ENCODE results near the gene F2RL2. TPM values are rescaled to one million over a fixed set of nuclear protein-coding genes. Genes with fewer than 3 reads are reported as not detected.

Gene F2RL2
- polyA plus RNA-seq, 1 donor from 2014 or later, result not detected

DNA sequence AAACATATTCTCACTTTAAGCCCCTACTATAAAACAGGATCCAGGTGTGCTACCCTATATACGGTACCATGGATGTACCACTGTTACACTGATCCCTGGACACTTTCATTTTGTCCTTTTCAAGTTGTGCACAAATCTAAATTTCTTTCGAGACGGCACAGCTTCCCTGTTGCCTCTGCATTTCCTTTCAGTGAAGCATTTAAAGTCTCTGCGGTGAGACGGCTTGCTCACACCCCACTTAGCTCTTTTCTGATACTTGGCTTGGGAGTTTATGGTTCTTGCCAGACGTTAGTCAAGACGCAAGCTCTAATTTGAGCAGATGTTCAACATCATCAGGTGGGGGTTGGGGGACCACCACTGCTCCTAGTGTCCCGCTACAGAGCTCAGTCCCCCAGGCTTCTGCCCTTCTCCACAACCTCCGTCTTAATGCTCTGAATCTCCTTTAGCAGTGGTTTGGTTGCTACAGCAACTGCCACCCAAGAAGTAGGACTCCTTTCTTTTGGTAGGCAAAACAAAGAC is 15.8 kb downstream of the F2RL2 start:
- Histone ChIP-seq H3K4me2 (ENCODE audit: low read length) (no peak overlapping the region), H2AFZ (ENCODE audit: low read depth, low read length) (no peak overlapping the region), H3K9ac (ENCODE audit: low read length) (no peak overlapping the region), H3K4me3 (ENCODE audit: low read length) (no peak overlapping the region), H3K27ac (ENCODE audit: low read length) (no peak overlapping the region), H3K36me3 (ENCODE audit: insufficient read depth, low read length) (no peaks in the 10 kb centered on the region), H3K79me2 (replicated peaks; ENCODE audit: insufficient read depth, low read length) (no peaks in the 10 kb centered on the region), H4K20me1 (ENCODE audit: insufficient read depth) (no peaks in the 10 kb centered on the region), H3K9me3 (ENCODE audit: low read length) (no peaks in the 10 kb centered on the region), H3K27me3 (ENCODE audit: insufficient read depth, low read depth, low read length) (no peaks in the 10 kb centered on the region), H3F3A (ENCODE audit: insufficient read depth, low read length, poor library complexity, severe bottlenecking) (no peaks in the 10 kb centered on the region), H3K9me2 (ENCODE audit: insufficient read depth, low read length) (no peaks in the 10 kb centered on the region)
- TF ChIP-seq, protein P1, sequence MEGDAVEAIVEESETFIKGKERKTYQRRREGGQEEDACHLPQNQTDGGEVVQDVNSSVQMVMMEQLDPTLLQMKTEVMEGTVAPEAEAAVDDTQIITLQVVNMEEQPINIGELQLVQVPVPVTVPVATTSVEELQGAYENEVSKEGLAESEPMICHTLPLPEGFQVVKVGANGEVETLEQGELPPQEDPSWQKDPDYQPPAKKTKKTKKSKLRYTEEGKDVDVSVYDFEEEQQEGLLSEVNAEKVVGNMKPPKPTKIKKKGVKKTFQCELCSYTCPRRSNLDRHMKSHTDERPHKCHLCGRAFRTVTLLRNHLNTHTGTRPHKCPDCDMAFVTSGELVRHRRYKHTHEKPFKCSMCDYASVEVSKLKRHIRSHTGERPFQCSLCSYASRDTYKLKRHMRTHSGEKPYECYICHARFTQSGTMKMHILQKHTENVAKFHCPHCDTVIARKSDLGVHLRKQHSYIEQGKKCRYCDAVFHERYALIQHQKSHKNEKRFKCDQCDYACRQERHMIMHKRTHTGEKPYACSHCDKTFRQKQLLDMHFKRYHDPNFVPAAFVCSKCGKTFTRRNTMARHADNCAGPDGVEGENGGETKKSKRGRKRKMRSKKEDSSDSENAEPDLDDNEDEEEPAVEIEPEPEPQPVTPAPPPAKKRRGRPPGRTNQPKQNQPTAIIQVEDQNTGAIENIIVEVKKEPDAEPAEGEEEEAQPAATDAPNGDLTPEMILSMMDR (IDR thresholded peaks at IDR 0.05; ENCODE audit: poor library complexity, severe bottlenecking), result no peak
- TF ChIP-seq RAD21 (conservative IDR thresholded peaks at IDR 0.05), result no peak

DNA sequence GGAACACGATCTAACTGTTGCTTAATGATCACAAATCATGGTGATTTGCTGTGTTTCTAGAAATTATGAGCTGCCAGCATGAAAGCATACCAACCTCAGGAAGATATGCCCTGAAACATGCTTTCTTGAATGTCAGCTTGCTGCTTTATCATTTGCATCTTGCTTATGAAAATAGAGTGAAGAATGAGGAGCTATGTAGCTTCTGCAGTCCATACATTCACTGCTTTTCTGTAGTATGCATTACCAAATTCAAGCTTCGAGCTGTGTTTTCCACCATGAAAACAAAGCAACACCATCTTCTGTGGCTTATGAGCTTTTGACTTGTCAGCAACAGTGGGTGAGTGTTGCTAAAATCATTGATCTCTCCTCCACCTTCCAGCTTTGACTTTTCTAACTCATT is 16.5 kb downstream of the F2RL2 start:
- Histone ChIP-seq H2AFZ (ENCODE audit: low read depth, low read length) (no peak overlapping the region), H3F3A (ENCODE audit: insufficient read depth, low read length, poor library complexity, severe bottlenecking) (no peaks in the 10 kb centered on the region), H3K4me3 (ENCODE audit: low read length) (no peak overlapping the region), H3K27ac (ENCODE audit: low read length) (no peak overlapping the region), H3K9ac (ENCODE audit: low read length) (no peak overlapping the region), H3K27me3 (ENCODE audit: insufficient read depth, low read depth, low read length) (no peaks in the 10 kb centered on the region), H3K9me3 (ENCODE audit: low read length) (no peaks in the 10 kb centered on the region), H3K36me3 (ENCODE audit: insufficient read depth, low read length) (no peaks in the 10 kb centered on the region), H3K9me2 (ENCODE audit: insufficient read depth, low read length) (no peaks in the 10 kb centered on the region), H3K79me2 (replicated peaks; ENCODE audit: insufficient read depth, low read length) (no peaks in the 10 kb centered on the region), H3K4me2 (ENCODE audit: low read length) (no peak overlapping the region), H4K20me1 (ENCODE audit: insufficient read depth) (no peaks in the 10 kb centered on the region)
- TF ChIP-seq TAF1 (IDR thresholded peaks at IDR 0.05; ENCODE audit: low read depth) (no peak), RAD21 (conservative IDR thresholded peaks at IDR 0.05) (no peak), EP300 (conservative IDR thresholded peaks at IDR 0.05; ENCODE audit: poor library complexity, severe bottlenecking) (no peak), SMC3 (conservative IDR thresholded peaks at IDR 0.05; ENCODE audit: poor library complexity) (no peak), EZH2 (IDR thresholded peaks at IDR 0.05; ENCODE audit: borderline replicate concordance, insufficient read depth, low read length, poor library complexity, severe bottlenecking) (no peak), POLR2AphosphoS5 (IDR thresholded peaks at IDR 0.05) (no peak), MXI1 (conservative IDR thresholded peaks at IDR 0.05; ENCODE audit: poor library complexity, severe bottlenecking) (no peak)
- TF ChIP-seq, protein P1 (IDR thresholded peaks at IDR 0.05; ENCODE audit: poor library complexity, severe bottlenecking), result no peak
- TF ChIP-seq, protein P2, sequence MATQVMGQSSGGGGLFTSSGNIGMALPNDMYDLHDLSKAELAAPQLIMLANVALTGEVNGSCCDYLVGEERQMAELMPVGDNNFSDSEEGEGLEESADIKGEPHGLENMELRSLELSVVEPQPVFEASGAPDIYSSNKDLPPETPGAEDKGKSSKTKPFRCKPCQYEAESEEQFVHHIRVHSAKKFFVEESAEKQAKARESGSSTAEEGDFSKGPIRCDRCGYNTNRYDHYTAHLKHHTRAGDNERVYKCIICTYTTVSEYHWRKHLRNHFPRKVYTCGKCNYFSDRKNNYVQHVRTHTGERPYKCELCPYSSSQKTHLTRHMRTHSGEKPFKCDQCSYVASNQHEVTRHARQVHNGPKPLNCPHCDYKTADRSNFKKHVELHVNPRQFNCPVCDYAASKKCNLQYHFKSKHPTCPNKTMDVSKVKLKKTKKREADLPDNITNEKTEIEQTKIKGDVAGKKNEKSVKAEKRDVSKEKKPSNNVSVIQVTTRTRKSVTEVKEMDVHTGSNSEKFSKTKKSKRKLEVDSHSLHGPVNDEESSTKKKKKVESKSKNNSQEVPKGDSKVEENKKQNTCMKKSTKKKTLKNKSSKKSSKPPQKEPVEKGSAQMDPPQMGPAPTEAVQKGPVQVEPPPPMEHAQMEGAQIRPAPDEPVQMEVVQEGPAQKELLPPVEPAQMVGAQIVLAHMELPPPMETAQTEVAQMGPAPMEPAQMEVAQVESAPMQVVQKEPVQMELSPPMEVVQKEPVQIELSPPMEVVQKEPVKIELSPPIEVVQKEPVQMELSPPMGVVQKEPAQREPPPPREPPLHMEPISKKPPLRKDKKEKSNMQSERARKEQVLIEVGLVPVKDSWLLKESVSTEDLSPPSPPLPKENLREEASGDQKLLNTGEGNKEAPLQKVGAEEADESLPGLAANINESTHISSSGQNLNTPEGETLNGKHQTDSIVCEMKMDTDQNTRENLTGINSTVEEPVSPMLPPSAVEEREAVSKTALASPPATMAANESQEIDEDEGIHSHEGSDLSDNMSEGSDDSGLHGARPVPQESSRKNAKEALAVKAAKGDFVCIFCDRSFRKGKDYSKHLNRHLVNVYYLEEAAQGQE (IDR thresholded peaks at IDR 0.05; ENCODE audit: borderline replicate concordance), result no peak

All from neural cell (in vitro differentiated cells).